AG04449 (cell line): Measurements from ENCODE around the gene UTS2.

Experiments used
- CTCF ChIA-PET: fragments of 350-600 bp; formaldehyde crosslinking; extraction: SDS; loops from one replicate; lab custom pipeline; 2021; ENCODE audit warnings: antibody characterized with exemption; lab: Yijun Ruan, JAX
- POLR2A ChIA-PET: fragments of 400-600, 350-600 bp; formaldehyde crosslinking; extraction: SDS; loops from one replicate; lab custom pipeline; 2020; ENCODE audit warnings: antibody characterized with exemption, inconsistent platforms; lab: Yijun Ruan, JAX
- DNase-seq: peaks from one replicate; pipeline ENCODE4 v3.0.0-alpha.2; 2010; ENCODE audit warnings: low read depth, low spot score
- H3K4me3 ChIP-seq: 2 replicates; pipeline ENCODE4 v1.5.1; 2011; ENCODE audit warnings: low read depth, mild to moderate bottlenecking, control low read depth, low read length
- TF ChIP-seq, protein P1 (sequence below): IDR thresholded peaks from one replicate; pipeline ENCODE4 v1.5.1; 2011; ENCODE audit warnings: mild to moderate bottlenecking, moderate library complexity, low read length, control low read depth, inconsistent platforms; ENCODE audit not compliant: insufficient read depth; ENCODE audit errors: missing control alignments

UTS2 gene

DNA sequence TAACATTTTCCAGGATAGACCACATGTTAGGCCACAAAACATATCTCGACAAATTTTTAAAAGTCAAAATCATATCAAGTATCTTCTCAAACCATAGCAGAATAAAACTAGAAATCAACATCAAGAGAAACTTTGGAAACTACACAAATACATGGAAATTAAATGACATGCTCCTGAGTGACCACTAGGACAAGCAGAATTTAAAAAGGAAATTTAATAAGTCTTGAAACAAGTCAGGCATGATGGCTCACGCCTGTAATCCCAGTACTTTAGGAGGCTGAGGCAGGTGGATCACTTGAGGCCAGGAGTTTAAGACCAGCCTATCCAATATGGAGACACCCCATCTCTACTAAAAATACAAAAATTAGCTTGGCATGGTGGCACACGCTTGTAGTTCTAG is 26.4 kb upstream of the UTS2 start:
- TF ChIP-seq, protein P1, sequence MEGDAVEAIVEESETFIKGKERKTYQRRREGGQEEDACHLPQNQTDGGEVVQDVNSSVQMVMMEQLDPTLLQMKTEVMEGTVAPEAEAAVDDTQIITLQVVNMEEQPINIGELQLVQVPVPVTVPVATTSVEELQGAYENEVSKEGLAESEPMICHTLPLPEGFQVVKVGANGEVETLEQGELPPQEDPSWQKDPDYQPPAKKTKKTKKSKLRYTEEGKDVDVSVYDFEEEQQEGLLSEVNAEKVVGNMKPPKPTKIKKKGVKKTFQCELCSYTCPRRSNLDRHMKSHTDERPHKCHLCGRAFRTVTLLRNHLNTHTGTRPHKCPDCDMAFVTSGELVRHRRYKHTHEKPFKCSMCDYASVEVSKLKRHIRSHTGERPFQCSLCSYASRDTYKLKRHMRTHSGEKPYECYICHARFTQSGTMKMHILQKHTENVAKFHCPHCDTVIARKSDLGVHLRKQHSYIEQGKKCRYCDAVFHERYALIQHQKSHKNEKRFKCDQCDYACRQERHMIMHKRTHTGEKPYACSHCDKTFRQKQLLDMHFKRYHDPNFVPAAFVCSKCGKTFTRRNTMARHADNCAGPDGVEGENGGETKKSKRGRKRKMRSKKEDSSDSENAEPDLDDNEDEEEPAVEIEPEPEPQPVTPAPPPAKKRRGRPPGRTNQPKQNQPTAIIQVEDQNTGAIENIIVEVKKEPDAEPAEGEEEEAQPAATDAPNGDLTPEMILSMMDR, result no peak
- no peak for DNase-seq
- no peak overlapping the region for H3K4me3 ChIP-seq
- CTCF ChIA-PET, result no interaction called here
- POLR2A ChIA-PET, result no interaction called here

- H3K4me3 ChIP-seq, result no peak overlapping the region
- CTCF ChIA-PET, result no interaction called here
- TF ChIP-seq, protein P1, result no peak
- DNase-seq, result no peak
- POLR2A ChIA-PET, result no interaction called here
Observed at GRCh38 chr1:7878027-7878426, 25.2 kb upstream of the UTS2 start.

GRCh38 chr1:7873801-7874795 is 21.2 kb upstream of the UTS2 start:
- DNase-seq, result no peak
- TF ChIP-seq, protein P1, result no peak
- CTCF ChIA-PET, result no interaction called here
- POLR2A ChIA-PET, result no interaction called here
- no peak overlapping the region for H3K4me3 ChIP-seq

DNA sequence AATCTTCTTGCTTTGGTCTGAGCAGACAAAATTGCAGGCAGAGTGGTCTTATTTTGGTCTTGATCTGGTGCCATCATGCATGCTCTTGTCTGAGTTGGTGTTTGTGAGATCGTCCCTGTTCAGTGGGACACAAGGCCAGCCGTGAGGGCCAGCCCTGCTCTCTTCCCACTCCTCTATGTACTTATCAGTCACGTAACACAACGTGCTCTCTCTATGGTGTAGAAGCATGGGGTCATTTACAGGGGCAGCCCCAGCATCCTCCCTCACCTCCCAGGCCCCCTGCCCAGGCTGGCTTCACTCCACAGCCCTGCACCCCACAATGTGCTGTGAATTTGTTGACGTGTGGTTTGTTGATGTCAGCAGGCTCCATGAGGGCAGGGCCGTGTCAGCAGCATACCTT is 18.3 kb upstream of the UTS2 start:
- no peak for DNase-seq
- ChIA-PET POLR2A (no interaction called here), CTCF (no interaction called here)
- TF ChIP-seq, protein P1, result no peak
- no peak overlapping the region for H3K4me3 ChIP-seq

GRCh38 chr1:7869136-7869920 is 16.5 kb upstream of the UTS2 start:
- TF ChIP-seq, protein P1, result no peak
- H3K4me3 ChIP-seq, result no peak overlapping the region
- CTCF ChIA-PET, result no interaction called here
- DNase-seq, result no peak
- POLR2A ChIA-PET, result no interaction called here
